GM12891 (cell line): Measurements from ENCODE around the gene VPS52.
A peak's percentile ranks its signal among the peaks of the same experiment; 100 is the strongest.
"Not testable (repeated sequence)": the region's sequence is repeated elsewhere in the genome, so short reads cannot be mapped to it uniquely, and the experiment has no call there.

Experiments used
- DNase-seq: peaks from one replicate; pipeline ENCODE4 v3.0.0; 2011; ENCODE audit warnings: low spot score; ENCODE audit not compliant: insufficient read length
- FAIRE-seq: peaks from 2 replicates; lab custom pipeline; 2011; peaks lifted over from hg19 to GRCh38; lab: Jason Lieb, UNC
- PAX5 ChIP-seq: IDR thresholded peaks from 2 replicates; pipeline ENCODE4 v1.6.1; 2011; ENCODE audit warnings: low read length, moderate library complexity, mild to moderate bottlenecking; ENCODE audit not compliant: insufficient read depth, severe bottlenecking
- POLR2A ChIP-seq: IDR thresholded peaks from 2 replicates; pipeline ENCODE4 v1.6.1; 2011; ENCODE audit warnings: low read depth, low read length, control low read depth
- POLR2AphosphoS5 ChIP-seq: IDR thresholded peaks from 2 replicates; pipeline ENCODE4 v1.6.1; 2011; ENCODE audit warnings: low read depth, low read length, control low read depth
- POU2F2 ChIP-seq: IDR thresholded peaks from 2 replicates; pipeline ENCODE4 v1.6.1; 2011; ENCODE audit warnings: low read depth, mild to moderate bottlenecking, control low read depth, low read length, moderate library complexity
- SPI1 ChIP-seq: IDR thresholded peaks from 2 replicates; pipeline ENCODE4 v1.6.1; 2011; ENCODE audit warnings: low read depth, low read length, control low read depth
- TAF1 ChIP-seq: IDR thresholded peaks from 2 replicates; pipeline ENCODE4 v1.6.1; 2011; ENCODE audit warnings: low read depth, low read length, control low read depth

VPS52 gene

DNA sequence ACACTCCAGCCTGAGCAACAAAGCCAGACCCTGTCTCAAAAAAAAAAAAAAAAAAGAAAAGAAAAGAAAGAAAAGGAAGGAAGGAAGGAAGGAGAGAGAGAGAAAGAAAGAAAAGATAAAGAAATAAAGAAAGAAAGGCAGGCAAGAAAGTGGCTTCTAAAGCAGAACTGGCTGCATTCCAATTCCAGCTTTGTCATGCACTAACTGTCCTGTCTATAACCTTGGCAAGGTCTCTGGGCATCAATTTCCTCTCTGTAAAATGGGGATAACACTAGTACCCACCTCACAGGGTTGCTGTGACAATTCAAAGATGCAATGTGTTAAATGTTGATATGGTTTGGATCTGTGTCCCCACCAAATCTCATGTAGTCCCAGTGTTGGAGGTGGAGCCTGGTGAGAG is 35.3 kb downstream of the VPS52 start:
- DNase-seq (no peak), FAIRE-seq (no peak)
- TF ChIP-seq SPI1, result no peak
- TF ChIP-seq POLR2AphosphoS5, result no peak
- no peak for TF ChIP-seq POLR2A
- TF ChIP-seq PAX5, result no peak

DNA sequence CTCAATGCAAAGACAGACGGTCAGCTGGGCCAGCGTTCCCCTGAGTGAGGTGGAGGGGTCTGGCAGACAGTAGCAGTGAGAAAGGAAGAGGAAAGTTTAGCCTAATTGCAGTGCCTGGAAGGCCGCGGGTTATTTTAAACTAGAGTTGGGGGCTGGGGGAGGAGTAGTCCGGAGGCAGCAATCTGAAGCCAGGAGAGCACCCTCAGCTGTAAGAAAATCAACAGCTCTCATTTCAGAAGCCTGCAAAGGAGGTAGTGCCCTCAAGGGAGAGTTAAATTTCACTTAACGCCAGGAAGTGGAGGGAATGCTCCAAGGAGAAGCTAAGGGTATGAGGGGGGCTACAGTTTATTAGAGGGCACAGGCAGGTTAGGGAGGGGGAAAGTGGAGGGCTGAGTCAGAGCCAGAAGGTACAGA is 36.4 kb downstream of the VPS52 start:
- no peak for FAIRE-seq

DNA sequence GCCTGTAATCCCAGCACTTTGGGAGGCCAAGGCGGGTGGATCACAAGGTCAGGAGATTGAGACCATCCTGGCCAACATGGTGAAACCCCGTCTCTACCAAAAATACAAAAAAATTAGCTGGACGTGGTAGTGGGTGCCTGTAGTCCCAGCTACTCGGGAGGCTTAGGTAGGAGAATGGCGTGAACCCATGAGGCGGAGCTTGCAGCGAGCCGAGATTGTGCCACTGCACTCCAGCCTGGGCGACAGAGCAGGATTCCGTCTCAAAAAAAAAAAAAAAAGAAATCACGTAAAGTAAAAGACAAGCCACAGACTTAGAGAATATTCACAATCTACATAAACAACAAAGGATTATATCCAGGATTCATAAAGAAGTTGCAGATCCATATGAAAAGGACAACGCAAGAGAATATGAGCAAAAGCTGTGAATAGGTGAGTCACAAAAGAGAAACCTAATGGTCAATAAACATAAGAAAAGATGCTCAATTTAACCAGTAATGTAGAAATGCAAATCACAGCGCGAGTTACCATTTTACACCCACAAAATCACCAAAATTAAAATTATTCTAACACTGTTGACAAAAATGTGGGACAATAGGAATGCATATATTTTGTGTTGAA is 45.1 kb downstream of the VPS52 start:
- DNase-seq, FAIRE-seq: not testable (repeated sequence)

More for the DNA sequence above, 36.4 kb downstream of the VPS52 start:
- DNase-seq, result no peak
- TF ChIP-seq SPI1, result no peak
- no peak for TF ChIP-seq POU2F2
- TF ChIP-seq PAX5, result no peak
- TF ChIP-seq POLR2A, result no peak
- no peak for TF ChIP-seq POLR2AphosphoS5
- no peak for TF ChIP-seq TAF1

DNA sequence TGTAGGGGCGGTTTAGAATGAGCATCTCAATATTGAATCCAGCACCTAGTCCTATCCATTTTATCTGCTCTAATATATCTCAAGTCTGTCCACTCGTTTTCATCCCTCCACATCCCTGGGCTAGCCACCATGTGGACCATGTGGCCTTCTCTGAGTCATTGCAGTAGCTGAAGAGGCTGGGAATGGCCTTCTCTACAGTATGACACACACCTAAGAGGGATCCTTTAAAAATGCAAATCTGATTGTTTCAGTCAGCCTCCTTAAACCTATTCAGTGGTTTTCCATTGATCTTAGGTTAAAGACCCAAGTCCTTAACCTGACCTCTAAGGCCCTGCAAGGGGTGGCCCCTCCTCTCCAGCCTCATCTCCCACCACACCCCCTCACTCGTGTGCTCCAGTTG is 54.0 kb downstream of the VPS52 start:
- FAIRE-seq, result no peak

DNA sequence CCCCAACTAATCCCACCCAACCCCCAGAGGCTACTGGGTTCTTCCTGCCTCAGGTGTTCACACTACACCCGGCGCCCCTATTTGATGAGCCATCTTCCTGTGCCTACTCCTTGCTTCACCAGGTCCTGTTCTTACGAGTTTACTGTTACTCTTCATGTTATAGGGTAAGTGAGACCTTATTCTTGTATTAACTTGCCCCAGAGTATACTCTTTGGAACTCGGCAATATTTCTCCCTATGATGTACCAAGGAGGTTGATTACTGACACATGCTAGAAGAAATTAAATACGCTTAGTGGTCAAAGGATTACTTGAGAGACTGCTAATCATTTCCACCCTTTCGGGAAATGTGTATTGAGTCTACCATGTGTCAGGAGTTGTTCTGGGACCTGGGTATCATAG is 54.4 kb downstream of the VPS52 start:
- DNase-seq (no peak), FAIRE-seq (no peak)
- TF ChIP-seq TAF1 (no peak), POU2F2 (no peak), SPI1 (no peak), PAX5 (no peak), POLR2AphosphoS5 (no peak), POLR2A (no peak)

More for the DNA sequence above, 54.0 kb downstream of the VPS52 start:
- no peak for DNase-seq
- no peak for TF ChIP-seq PAX5
- no peak for TF ChIP-seq POLR2AphosphoS5
- no peak for TF ChIP-seq TAF1
- TF ChIP-seq SPI1, result no peak
- TF ChIP-seq POLR2A, result no peak
- TF ChIP-seq POU2F2, result no peak

DNA sequence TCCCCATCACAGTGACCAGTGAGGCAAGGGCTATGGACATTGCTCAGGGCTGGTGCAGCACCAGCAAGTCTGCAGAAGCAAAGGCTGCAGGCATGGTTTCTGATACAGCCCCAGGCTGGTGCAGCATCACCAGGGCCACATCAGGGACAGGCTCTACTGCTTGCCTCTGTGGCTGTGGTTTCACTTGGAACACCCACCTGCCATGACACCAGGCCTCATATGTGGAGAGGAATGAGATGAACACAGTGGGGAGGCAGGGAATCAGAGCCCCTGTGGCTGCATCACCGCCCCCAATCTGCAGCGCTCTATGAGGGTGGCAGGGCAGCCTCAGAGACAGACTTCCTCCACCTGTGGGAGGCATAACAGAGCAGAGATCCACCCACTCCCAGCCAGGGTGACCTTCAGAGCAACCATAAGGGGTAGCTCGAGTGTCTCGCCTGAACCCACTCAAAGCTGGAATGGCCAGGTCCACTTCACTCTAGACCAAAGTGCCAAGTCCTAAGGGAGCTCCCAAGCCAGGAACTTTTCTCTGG is 55.5 kb downstream of the VPS52 start:
- no peak for TF ChIP-seq SPI1
- TF ChIP-seq PAX5, result no peak
- no peak for TF ChIP-seq TAF1
- TF ChIP-seq POLR2AphosphoS5, result no peak
- TF ChIP-seq POU2F2, result no peak
- TF ChIP-seq POLR2A, result no peak
- DNase-seq, result no peak
- no peak for FAIRE-seq

DNA sequence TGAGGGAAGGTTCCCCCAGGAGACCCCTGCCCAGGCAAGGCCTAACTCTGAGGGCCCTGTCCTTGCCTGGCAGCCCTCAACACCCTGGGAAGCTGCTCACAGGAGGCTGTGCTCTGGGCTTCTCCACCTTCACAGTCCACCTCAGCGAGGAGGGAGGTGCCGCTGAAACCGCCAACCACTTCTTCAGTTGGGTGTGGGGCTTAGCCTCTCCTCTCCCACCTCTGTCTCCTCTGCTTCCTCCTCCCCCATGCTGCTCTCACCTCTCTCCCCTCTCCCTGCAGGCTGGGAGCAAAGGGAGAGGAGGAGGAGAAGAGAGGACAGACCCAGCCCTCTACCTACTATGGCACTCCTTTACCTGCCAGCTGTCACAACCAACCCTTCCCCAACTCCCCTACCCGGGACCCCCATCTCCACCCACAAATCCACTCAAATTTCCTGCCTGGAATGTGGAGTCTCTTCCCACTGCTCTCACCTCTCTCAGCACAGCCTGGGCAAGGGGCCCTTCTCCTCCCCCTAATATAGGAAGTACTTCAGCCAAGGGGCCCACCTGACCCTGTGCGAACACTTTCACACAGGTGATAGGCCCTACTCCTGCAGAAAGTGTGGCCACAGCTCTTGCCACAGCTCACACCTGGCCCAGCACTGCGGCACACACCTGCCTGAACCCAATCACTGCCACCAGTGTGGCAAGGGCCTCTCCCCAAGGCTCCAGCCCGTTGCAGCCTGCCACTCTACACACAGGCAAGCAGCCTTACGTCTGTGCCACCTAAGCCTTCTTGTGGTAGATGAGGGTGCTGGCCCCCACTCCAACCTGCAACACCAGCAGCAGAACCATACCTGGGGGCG is 56.2 kb downstream of the VPS52 start:
- FAIRE-seq (no peak), DNase-seq (no peak)
- no peak for TF ChIP-seq POLR2A

DNA sequence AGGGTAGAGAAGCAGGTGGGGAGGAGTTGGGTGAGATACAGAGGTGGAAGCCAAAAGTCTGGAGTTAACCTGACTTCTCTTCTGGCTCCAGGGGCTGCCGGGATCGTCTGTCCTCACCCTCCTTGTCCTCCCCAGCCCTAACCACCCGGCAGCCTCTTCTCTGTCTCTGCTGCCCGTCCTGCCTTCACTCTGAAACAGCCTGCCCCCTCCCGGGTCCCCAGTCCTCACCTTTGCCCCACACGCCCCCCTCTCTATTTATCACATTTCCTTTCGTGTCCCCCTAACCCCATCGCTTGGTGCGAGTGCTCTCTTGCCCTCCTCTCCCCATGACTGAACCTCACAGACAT is 57.7 kb downstream of the VPS52 start:
- DNase-seq (no peak), FAIRE-seq (no peak)
- TF ChIP-seq TAF1 (no peak), POU2F2 (no peak), PAX5 (no peak), SPI1 (no peak), POLR2AphosphoS5 (no peak), POLR2A (no peak)

DNA sequence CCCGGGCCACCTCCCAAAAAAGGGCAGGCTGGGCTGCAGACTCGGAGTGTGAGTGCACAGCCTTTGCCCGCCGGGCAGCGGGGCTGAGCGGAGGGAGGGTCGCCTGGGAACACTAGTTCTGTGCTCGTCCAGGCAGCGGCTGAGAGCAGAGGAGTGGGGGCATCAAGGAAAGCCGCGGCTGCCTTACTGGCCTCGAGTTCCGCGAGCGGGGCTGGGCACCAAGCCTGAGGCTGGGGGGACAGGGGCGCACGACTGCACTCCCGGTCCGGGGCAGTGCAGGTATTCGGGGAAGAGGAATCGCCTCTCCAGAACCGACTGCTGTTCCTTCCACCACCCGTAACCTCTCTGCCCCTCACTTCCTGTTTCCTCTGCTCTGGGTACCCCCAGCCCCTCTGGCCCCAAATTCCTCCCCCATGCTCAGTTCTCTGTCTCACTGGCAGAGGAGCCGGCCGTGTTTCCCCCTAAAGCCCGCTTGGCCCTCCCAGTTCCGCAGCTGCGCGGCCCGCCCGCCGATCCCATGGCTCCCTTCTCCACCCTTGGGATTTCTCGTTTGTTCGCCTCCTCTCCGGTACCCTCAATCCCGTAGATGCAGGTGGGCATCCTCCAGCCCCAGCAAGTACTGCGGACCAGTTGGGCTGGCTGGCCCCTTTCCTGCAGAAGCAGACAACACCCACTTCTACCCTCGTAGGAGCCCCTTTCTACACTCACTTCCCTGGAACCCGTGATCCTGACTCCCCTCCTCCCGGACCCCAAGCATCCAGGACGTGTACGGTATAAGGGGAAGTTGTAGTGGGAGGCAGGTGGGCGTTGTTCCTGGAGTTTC is 58.3 kb downstream of the VPS52 start:
- no peak for TF ChIP-seq TAF1
- TF ChIP-seq POLR2A, result peak; percentile 11; the same call in 1 of the 2 replicates
- TF ChIP-seq SPI1, result peak; percentile 59
- DNase-seq (no peak), FAIRE-seq (peak; percentile 26)

GRCh38 chr6:33212857-33213165 is 58.9 kb downstream of the VPS52 start:
- TF ChIP-seq POLR2AphosphoS5 (peak; percentile 50; the same call in 1 of the 2 replicates), TAF1 (no peak), PAX5 (no peak), POLR2A (peak; percentile 63; the same call in 1 of the 2 replicates)
- FAIRE-seq, result no peak
- DNase-seq, result no peak
